MV-4-11 (cell line): ENCODE data around the gene PLRG1.

Source experiments
- DNase-seq: peaks from one replicate; lab custom pipeline; 2025; lab: John Stamatoyannopoulos, UW

Gene PLRG1

GRCh38 chr4:154517591-154517990 lies 32.6 kb downstream of the PLRG1 start:
- DNase-seq: no peak

DNA sequence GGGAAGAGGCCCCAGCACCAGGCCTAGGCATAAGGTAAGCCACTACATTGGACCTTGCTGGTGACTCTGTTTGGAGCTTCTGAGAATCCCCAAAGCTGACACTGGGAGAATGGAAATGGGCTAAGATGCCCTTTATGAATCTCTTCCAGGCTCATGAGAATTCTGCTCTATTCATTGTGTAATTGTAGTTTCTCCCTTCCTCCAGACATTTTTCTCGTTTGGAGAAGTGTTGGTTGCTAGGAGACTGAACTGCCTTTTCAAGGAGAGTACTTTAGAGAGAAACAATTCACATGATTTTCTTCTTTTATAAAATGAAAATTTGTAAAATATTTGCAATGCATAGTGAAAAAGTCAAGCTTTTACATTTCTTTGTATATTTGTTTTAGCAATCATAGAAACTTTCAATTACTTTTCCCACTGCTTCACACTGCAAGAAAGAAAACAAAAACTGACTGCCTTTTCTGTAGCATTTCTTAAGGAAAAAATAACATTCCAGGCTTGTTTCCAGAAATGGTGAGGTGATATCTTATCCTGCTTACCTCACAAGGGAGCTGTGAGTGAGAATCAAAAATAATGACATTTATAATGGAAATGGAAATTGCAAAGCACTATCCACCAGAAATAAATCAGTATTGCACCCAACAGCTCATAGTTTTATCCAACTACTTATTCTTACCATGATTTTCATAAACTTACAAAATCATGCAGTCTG lies 33.7 kb downstream of the PLRG1 start:
- DNase-seq: no peak

- DNase-seq: no peak
Observed at GRCh38 chr4:154511981-154512380, 38.2 kb downstream of the PLRG1 start.

DNA sequence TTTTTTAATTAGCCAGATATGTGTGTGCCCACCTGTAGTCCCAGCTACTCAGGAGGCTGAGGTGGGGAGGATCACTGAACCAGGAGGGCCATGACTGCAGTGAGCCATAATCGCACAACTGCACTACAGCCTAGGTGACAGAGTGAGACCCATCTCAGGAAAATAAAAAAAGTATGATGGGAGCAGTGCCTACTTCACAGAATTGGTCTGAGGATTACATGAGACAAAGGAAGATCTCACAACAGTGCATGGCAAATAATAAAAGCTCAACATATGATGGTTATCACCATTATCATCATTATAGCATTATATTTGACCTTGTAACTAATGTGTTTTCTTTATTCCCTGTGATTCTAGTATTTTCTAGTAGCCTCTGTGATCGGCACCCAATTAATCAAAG lies 38.7 kb downstream of the PLRG1 start:
- no peak for DNase-seq

DNA sequence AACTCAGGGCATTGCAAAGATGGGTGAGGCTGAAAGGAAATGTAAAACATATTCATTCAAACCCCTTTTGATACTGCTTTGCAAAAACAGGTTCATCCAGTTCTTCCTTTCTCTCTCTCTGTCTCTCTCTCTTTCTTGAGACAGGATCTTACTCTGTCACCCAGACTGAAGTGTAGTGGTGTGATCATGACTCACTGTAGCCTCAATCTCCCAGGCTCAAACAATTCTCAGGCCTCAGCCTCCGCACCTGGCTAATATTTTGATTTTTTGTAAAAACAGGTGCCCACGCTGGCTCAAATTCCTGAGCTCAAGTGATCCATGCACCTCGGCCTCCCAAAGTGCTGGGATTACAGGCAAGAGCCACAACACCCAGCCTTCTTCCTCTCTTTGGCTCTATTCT lies 43.0 kb downstream of the PLRG1 start:
- DNase-seq: no peak

DNA sequence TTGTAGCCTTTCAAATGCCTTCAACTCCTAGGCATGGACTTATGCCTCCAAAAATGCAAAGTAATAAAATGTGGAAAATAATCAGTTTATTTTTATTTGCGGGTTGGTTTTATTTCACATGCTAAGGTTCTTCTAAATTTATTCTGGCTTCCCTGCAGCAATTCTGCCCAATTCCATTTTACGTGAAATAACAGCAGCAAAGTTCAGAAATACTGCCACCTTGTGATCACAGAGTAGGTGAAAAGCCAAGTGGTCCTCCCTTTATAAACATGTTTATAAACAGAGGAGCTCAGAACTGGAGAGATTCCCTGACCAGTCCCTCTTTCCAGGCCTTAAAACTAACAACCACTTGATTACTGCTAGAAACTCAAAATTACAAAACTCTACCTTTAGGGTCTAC lies 43.9 kb downstream of the PLRG1 start:
- peak; percentile 3 for DNase-seq

DNA sequence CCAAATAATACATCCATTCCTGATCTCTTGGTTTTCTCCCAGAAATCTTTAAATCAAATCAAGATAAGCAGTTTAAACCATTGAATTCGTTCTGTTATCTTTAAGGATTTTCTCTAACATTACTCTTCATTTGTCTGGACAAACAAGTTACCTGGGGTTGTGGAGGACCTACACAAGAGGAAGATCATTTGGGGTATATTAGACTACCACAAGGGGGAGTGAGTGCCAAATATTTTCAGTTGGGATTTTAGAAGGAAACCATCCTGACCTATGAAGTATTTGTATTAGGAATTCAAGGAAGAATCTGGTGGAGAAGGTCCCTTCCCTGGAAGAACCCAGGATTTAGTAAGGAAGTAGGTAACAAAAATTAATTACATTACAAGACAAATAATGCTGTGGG lies 46.6 kb downstream of the PLRG1 start:
- DNase-seq: no peak

GRCh38 chr4:154502111-154502510 lies 48.1 kb downstream of the PLRG1 start:
- no peak for DNase-seq

GRCh38 chr4:154497889-154498288 lies 52.3 kb downstream of the PLRG1 start:
- DNase-seq: no peak

DNA sequence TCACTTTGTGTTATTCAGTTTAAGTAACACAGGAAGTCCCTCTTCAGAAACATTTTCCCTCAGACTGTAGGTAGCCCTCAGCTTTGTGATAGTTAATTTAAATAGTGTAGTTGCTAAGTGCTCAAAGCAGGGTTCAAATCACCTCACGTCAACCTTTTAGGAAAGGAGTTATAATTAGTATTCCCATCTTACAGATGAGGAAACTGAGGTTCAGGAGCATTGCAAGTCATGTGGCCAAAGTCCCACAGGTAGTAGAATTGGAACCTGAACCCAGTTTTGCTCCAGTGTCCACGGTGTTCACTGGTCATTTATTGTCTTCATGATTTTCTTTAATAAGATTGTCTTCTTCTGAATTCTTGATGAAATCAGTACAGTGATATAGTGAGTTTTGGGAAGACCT lies 54.3 kb downstream of the PLRG1 start:
- no peak for DNase-seq

DNA sequence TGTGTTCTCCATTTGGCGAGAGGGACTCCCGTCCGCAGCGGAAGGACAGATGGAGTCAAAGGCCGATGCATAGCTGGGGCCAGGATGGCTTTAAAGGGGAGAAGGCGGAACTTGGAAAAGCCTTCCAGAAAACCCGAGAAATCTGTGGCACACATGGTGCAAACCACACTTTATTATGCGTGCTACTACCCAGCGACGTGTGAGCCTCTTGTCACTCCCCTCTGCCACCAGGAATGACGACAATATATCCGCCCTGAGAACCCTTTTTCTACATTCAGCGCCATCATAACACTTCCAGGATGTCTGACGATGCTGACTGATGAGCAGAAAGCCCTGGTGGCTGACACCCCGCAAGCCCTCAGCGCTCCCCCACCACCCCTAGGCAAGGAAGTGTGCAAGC lies 57.9 kb downstream of the PLRG1 start:
- no peak for DNase-seq

GRCh38 chr4:154491341-154492271 lies 58.6 kb downstream of the PLRG1 start, which contains the start of gene DCHS2:
DCHS2 (minus strand) TSS chr4:154491799; CDS start chr4:154491355, 444 bp downstream.
- no peak for DNase-seq

DNA sequence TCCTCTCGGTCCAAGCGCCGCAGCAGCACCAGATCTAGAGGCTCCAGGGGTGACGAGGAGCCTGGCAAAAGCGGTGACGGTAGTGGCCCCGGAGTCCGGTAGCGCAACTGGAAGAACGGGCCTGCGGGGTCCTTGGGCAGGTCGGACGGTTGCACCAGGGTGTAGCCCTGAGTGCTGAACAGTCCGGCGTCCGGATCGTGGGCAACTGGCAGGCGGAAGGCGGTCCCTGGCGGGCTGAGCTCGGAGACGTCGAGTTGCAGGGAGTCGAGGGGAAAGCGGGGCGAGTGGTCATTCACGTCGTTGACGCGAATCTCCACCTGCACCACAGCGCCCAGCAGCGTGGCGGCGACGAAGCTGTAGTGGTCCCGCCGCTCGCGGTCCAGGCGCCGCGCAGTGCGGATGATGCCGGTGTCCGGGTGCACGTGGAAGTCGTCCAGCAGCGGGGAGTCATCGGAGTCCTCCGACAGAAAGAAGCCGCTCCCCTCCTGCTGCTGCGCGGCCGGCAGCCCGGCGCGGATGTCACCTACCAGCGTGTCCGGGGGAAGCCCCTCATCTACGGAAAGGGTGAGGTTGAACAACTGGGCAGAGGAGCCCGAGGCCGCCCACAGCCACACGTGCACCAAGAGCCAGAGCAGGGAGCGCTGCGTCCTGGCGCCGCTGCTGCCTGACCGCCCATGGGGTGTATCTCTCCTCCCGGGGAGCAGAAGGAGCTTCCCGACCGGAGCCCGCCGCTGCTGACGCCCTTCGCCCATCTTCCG lies 59.4 kb downstream of the PLRG1 start:
- no peak for DNase-seq

- DNase-seq: no peak
Observed at GRCh38 chr4:154490234-154490582, 60.0 kb downstream of the PLRG1 start.

DNA sequence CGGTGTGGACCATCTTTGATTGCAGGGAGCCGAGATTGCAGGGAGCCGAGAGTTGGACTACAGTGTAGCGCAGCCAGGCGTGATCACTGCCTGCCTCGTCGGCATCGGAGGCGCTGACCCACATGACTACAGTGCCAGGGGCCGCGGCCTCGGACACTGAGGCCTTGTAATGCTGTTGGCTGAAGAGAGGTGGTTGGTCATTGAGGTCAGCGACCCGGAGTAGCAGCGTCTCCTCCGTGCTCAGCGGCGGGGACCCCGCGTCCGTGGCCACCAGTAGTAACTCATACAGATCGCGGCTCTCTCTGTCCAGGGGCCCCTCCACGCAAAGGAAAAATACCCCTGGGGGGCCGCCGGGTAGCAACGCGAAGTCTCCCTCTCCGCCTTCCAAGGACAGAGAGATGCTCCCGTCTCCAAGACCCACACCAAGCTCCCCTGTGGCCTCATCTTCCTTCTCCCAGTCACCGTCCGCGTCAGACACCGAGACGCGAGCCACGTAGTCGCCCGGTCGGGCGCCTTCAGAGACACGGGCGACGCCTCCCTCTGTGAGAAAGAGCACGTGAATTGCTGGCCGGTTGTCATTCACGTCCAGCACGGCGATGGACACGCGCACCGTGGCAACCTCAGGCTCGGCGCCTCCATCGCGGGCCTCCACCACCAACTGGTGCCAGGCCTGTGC lies 60.5 kb downstream of the PLRG1 start:
- no peak for DNase-seq

DNA sequence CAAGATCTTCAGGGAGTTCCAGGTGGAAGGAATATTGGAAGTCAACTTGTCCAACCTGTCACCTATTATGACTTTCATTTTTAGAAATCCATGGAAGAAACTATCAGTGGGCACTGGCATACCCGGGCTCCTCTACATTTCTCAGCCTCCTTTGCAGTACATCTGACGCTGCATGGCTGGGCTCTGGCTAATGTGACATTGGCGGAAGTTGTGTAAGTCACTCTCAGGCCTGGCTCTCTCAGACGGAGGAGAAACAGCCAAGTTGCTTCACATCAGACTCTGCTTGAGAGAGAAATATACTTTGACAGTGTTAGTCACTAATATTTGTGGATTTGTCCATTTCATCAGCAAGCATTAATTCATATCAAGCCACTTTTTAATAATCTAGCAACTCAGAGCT lies 63.1 kb downstream of the PLRG1 start:
- DNase-seq: peak; percentile 40

DNA sequence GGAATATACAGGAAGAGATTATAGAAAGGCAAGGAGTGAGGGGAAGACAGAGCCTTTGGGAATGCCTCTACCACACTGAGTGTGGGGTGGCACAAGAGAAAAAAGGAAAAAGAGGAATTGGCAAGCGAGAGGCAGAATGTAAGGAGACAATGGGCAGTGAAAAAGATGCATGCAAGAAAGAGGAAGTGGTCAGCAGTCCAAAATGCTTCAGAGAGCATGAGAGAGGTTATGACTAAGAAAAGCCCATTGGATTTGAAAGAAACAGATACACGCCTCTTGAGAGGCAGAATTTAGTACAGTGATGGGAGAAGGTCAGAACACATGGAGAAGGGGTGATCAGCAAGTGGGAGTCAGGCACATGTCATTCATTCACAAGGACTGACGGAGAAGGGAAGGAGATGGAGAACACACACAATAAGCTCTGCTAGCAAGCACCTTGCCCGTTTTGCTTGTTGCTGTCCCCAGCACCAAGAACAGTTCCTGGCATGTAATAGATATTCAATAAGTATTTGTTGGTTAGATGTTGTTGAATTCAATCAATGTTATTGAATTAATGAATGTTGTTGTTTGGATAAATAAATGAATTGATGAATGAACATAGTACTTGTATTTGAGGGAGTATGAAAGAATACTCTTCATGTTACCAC lies 65.0 kb downstream of the PLRG1 start:
- DNase-seq: peak; percentile 89
